Nephron (organoid): Measurements from ENCODE around the gene GLI2.

Experiments
- H3K27ac Mint-ChIP-seq, 3 experiments: 2 replicates each; pipeline ENCODE4 v1.8.0; 2020; ENCODE audit warnings: mixed read lengths in 3 of 3, mild to moderate bottlenecking in 2 of 3, moderate library complexity in 1 of 3
- H3K27me3 Mint-ChIP-seq: 2 replicates; pipeline ENCODE4 v1.8.0; 2021; ENCODE audit warnings: low read depth, mild to moderate bottlenecking, moderate library complexity, mixed read lengths
- H3K36me3 Mint-ChIP-seq: 2 replicates; pipeline ENCODE4 v1.8.0; 2020; ENCODE audit warnings: low read depth, mixed read lengths
- H3K4me1 Mint-ChIP-seq: 2 replicates; pipeline ENCODE4 v1.8.0; 2020; ENCODE audit warnings: mixed read lengths
- H3K4me3 Mint-ChIP-seq, 3 experiments: 2 replicates each; pipeline ENCODE4 v1.8.0; 2020; ENCODE audit warnings: mild to moderate bottlenecking in 3 of 3, mixed read lengths in 3 of 3, moderate library complexity in 2 of 3
- H3K9me3 Mint-ChIP-seq: 2 replicates; pipeline ENCODE4 v1.8.0; 2020; ENCODE audit warnings: mixed read lengths
- TF ChIP-seq, protein P1 (sequence below), 3 experiments: fragments of 200-600 bp; sonication (generic); IDR thresholded peaks; one replicate each; pipeline ENCODE4 v1.5.0; 2021; ENCODE audit warnings: antibody characterized with exemption in 3 of 3; ENCODE audit not compliant: unreplicated experiment in 3 of 3

Gene GLI2

DNA sequence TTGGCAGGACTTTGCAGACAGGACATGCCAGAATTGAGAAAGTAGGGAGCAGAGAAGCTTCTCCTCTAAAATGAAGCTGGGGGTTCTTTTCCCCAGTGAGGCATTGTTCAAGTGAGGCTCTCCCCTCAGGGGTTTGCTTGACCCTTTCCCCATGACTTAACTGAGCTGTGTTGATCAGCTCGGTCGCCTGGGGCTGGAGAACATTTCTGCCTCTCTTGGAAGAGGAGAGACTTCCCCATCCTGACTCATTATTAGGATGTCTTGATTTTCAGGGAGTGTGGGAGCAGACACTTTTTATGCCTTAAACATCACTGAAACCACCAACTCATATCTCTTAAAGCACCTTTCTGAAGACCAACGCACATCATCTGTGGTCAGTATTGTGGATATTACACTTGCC lies 27.9 kb upstream of the GLI2 start:
- H3K27me3 Mint-ChIP-seq: peaks cover 72% of the 10 kb centered on the region
- peaks cover 30% of the 10 kb centered on the region for H3K4me1 Mint-ChIP-seq
- no peaks in the 10 kb centered on the region for H3K9me3 Mint-ChIP-seq
- peak overlapping the region in 1 of 3 experiments; percentile 15 for H3K27ac Mint-ChIP-seq
- H3K4me3 Mint-ChIP-seq: no peak overlapping the region
- no peaks in the 10 kb centered on the region for H3K36me3 Mint-ChIP-seq
- TF ChIP-seq, protein P1, sequence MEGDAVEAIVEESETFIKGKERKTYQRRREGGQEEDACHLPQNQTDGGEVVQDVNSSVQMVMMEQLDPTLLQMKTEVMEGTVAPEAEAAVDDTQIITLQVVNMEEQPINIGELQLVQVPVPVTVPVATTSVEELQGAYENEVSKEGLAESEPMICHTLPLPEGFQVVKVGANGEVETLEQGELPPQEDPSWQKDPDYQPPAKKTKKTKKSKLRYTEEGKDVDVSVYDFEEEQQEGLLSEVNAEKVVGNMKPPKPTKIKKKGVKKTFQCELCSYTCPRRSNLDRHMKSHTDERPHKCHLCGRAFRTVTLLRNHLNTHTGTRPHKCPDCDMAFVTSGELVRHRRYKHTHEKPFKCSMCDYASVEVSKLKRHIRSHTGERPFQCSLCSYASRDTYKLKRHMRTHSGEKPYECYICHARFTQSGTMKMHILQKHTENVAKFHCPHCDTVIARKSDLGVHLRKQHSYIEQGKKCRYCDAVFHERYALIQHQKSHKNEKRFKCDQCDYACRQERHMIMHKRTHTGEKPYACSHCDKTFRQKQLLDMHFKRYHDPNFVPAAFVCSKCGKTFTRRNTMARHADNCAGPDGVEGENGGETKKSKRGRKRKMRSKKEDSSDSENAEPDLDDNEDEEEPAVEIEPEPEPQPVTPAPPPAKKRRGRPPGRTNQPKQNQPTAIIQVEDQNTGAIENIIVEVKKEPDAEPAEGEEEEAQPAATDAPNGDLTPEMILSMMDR (IDR thresholded peaks at IDR 0.05; ENCODE audit: unreplicated experiment in 3 of 3): no peak

DNA sequence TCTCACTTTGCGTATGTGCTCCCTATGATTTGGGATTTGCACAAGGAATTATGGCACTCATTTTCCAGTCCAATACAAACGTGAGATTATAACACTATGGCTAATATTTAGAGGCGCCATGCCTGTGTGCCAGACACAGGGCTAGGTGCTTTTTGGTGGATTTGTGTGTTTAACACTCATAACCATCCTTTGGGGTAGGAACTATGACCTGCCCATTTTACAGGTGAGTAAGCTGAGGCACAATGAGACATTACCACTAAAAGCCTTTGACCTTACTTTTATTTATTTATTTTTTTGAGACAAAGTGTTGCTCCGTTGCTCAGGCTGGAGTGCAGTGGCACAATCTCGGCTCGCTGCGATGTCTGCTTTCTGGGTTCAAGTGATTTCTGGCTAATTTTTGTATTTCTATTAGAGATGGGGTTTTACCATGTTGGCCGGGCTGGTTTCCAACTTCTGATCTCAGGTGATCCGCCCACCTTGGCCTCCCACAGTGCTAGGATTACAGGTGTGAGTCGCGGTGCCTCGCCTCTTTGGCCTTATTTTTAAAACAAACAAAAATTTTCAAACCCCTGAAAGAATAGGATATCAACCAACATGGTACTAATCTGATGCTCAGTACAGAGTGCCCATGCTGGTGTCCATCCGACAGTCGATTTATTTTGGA lies 26.6 kb upstream of the GLI2 start:
- peaks cover 76% of the 10 kb centered on the region for H3K27me3 Mint-ChIP-seq
- no peak overlapping the region for H3K4me3 Mint-ChIP-seq
- peaks cover 18% of the 10 kb centered on the region for H3K4me1 Mint-ChIP-seq
- H3K36me3 Mint-ChIP-seq: no peaks in the 10 kb centered on the region
- no peaks in the 10 kb centered on the region for H3K9me3 Mint-ChIP-seq
- H3K27ac Mint-ChIP-seq: no peak overlapping the region
- TF ChIP-seq, protein P1 (IDR thresholded peaks at IDR 0.05; ENCODE audit: unreplicated experiment in 3 of 3): no peak

DNA sequence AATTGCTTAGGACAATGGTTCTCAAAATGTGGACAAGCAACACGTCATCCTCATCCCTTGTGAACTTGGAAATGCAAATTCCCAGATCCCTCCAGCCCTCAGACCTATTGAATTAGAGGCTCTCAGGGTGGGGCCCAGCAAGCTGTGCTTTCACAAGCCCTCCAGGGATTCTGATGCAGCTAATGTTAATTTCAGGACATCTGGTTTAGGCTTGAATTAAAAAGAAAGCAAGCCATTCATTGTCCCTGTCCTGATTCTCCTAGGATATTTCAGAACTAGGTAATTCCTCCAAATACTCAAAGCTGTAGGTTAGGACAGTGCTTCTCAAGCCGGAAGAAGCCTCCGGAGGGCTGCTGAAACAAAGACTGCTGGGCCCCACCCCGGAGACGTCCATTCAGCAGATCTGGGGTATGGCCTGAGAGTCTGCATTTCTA lies 26.0 kb upstream of the GLI2 start:
- peaks cover 3% of the 10 kb centered on the region for H3K9me3 Mint-ChIP-seq
- H3K27me3 Mint-ChIP-seq: peaks cover 76% of the 10 kb centered on the region
- H3K4me3 Mint-ChIP-seq: no peak overlapping the region
- H3K27ac Mint-ChIP-seq: no peak overlapping the region
- TF ChIP-seq, protein P1 (IDR thresholded peaks at IDR 0.05; ENCODE audit: unreplicated experiment in 3 of 3): no peak
- peaks cover 18% of the 10 kb centered on the region for H3K4me1 Mint-ChIP-seq
- H3K36me3 Mint-ChIP-seq: no peaks in the 10 kb centered on the region

DNA sequence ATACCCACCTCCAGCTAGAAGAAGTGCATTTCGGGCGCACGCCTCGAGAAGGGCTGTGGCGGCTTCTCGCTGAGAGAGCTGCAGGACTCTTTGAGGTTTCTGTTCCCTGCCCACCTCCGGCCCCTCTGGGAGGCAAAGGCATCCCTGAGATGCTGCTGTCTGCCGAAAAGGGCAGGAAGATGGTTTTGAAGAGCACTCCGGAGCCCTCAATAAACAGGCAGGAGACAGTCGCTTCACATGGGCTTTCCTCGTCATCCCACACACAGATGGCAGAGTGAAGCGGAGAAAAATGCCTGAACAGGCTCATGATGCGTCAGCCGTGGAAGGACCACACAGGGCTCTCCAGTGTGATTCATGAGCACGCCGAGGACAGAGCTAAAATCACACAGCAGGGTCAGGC lies 25.4 kb upstream of the GLI2 start:
- no peaks in the 10 kb centered on the region for H3K36me3 Mint-ChIP-seq
- TF ChIP-seq, protein P1 (IDR thresholded peaks at IDR 0.05; ENCODE audit: unreplicated experiment in 3 of 3): no peak
- H3K9me3 Mint-ChIP-seq: peaks cover 3% of the 10 kb centered on the region
- H3K27me3 Mint-ChIP-seq: peaks cover 77% of the 10 kb centered on the region
- H3K4me3 Mint-ChIP-seq: no peak overlapping the region
- H3K4me1 Mint-ChIP-seq: peaks cover 19% of the 10 kb centered on the region
- H3K27ac Mint-ChIP-seq: peak overlapping the region in 1 of 3 experiments; percentile 44

DNA sequence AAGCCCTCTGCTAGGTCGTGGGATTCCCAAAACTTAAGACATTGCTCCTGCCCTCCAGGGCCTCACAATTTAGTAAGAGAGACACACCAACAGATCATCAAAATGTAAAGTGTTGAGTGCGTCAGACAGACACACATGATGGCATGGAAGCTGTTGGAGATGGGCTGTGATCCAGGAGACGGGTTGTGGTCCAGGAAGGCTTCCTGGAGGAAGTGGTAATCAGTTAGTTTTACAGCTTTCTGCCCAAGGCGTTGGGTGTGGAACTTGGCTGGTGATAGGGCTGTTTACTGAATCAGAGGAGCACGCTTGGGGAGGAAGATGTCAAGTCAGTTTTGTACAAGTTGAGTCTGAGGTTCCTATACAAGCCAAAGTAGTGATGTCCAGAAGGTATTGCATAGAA lies 24.0 kb upstream of the GLI2 start:
- Mint-ChIP-seq H3K4me3 (no peak overlapping the region), H3K9me3 (peaks cover 3% of the 10 kb centered on the region), H3K36me3 (no peaks in the 10 kb centered on the region), H3K27me3 (peaks cover 69% of the 10 kb centered on the region), H3K4me1 (peaks cover 25% of the 10 kb centered on the region), H3K27ac (no peak overlapping the region)
- TF ChIP-seq, protein P1 (IDR thresholded peaks at IDR 0.05; ENCODE audit: unreplicated experiment in 3 of 3): no peak

DNA sequence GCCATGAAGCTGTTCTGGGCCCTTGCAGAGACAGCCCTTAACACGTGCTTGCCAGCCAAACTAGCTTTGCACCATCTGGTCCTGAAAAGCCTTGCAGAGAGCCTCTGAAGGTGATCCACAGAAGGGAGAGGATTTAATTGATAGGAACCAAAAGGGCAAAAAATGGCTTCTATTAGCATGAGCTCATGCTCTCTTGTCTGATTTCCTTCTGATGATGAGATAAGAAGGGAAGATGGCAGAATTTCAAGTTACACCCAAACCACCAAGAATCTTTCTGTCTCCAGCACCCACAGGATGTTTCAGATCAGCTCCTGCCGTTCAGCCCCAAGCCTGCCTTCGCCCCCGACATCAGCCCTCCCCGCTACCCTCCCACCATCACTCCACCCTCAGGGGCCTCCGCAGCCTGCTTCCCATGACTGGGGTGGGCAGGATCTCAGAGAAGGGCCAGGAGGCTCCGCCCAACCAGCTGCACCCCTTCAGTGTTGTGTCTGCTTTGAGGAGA lies 23.4 kb upstream of the GLI2 start:
- H3K27me3 Mint-ChIP-seq: peaks cover 64% of the 10 kb centered on the region

More for the DNA sequence above, 23.4 kb upstream of the GLI2 start:
- Mint-ChIP-seq H3K27ac (peak overlapping the region in 1 of 3 experiments; percentile 37), H3K4me1 (peaks cover 25% of the 10 kb centered on the region), H3K9me3 (peaks cover 3% of the 10 kb centered on the region), H3K36me3 (no peaks in the 10 kb centered on the region), H3K4me3 (no peak overlapping the region)
- TF ChIP-seq, protein P1 (IDR thresholded peaks at IDR 0.05; ENCODE audit: unreplicated experiment in 3 of 3): no peak
